Calu3 (cell line): ENCODE results near the gene WIPF1. TPM values are rescaled to one million over a fixed set of nuclear protein-coding genes. Genes with fewer than 3 reads are reported as not detected.

Source experiments
- BruUV-seq: library from RNA; stranded (reverse); fragments of 400-500 nt; replicated peaks from 2 replicates; lab custom pipeline; 2021; lab: Mats Ljungman, UMichigan
- CTCF ChIA-PET: fragments of 300-600 bp; sonication (Branson Sonifier 250); formaldehyde crosslinking; loops from one replicate; lab custom pipeline; 2022; ENCODE audit warnings: antibody characterized with exemption; lab: Charles Lee
- DNase-seq: peaks from one replicate; pipeline ENCODE4 v3.0.0; 2022
- H3K27ac Mint-ChIP-seq: one replicate; pipeline ENCODE4 v1.8.0; 2022; ENCODE audit warnings: mixed read lengths; ENCODE audit not compliant: unreplicated experiment
- H3K27me3 Mint-ChIP-seq: one replicate; pipeline ENCODE4 v1.8.0; 2022; ENCODE audit warnings: mixed read lengths; ENCODE audit not compliant: unreplicated experiment
- H3K36me3 Mint-ChIP-seq: one replicate; pipeline ENCODE4 v1.8.0; 2022; ENCODE audit warnings: mild to moderate bottlenecking, moderate library complexity, mixed read lengths; ENCODE audit not compliant: insufficient read depth, unreplicated experiment
- H3K4me1 Mint-ChIP-seq: one replicate; pipeline ENCODE4 v1.8.0; 2022; ENCODE audit warnings: mild to moderate bottlenecking, low read depth, mixed read lengths; ENCODE audit not compliant: unreplicated experiment
- H3K4me3 Mint-ChIP-seq: one replicate; pipeline ENCODE4 v1.8.0; 2022; ENCODE audit warnings: mild to moderate bottlenecking, low read depth, moderate library complexity, mixed read lengths; ENCODE audit not compliant: unreplicated experiment
- H3K9me3 Mint-ChIP-seq: one replicate; pipeline ENCODE4 v1.8.0; 2022; ENCODE audit warnings: low read depth, mixed read lengths; ENCODE audit not compliant: unreplicated experiment
- intact Hi-C: fragments of 100-400 bp; cut with micrococcal nuclease; formaldehyde crosslinking; loops from one replicate; pipeline ENCODE4 v1.10.0; 2022; ENCODE audit not compliant: unreplicated experiment
- total RNA-seq: library from RNA; stranded (reverse); gene quantifications from 2 replicates; pipeline ENCODE4 v1.2.3, GENCODE V29; 2022
- TF ChIP-seq, protein P1 (sequence below): fragments of 200-600 bp; IDR thresholded peaks from one replicate; pipeline ENCODE4 v1.8.0; 2022; ENCODE audit warnings: antibody characterized with exemption; ENCODE audit not compliant: unreplicated experiment

WIPF1 gene
- total RNA-seq, 1 experiment from 2014 or later, result 0.87 TPM

DNA sequence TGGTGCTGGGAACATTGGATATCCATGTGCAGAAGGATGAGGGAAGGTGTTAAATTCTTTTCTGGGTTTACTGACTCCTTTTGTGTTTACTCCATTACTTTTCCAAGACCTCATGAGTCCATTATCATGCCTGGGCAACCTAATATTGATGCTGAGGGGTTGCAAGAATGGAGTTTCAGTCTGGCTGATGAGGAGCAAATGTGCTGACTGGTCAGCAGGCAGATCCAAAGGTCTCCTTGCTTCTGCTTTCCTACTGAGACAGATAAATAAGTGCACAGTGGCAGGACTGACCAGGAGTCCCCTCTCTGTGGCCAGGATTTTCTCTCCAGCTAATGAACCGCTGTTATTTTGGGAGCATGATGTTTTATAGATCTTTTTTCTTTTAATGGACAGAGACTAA is 43.6 kb upstream of the WIPF1 start:
- CTCF ChIA-PET, result no interaction called here
- intact Hi-C loops, result no loop called here
- H3K36me3 Mint-ChIP-seq, result no peaks in the 10 kb centered on the region

DNA sequence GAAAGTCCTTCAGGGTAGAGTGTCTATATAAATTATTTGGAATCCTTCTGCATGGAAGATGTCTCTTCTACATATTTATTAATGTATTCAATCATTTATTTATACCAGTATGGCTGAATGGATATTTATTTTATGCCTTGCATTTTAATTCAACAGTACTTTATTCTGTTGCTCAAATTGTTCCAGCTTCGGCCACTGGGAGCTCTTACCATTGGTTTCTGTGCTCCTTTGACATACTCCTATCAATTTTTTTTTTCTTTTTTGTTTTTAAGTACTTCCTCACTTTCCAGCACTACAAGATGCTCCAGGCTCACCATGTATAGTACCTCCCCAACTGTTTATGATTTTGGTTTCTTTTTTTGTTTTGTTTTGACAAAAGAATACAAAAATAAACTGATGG is 39.4 kb upstream of the WIPF1 start:
- no peak for DNase-seq
- no peaks in the 10 kb centered on the region for H3K9me3 Mint-ChIP-seq
- H3K4me1 Mint-ChIP-seq, result no peaks in the 10 kb centered on the region
- H3K27me3 Mint-ChIP-seq, result peaks cover 27% of the 10 kb centered on the region
- CTCF ChIA-PET, result interaction anchor here (0.6 kb wide), 1 partner anchor 267 kb away, joined by 4 read pairs; no protein-coding TSS in a partner anchor
- H3K36me3 Mint-ChIP-seq, result no peaks in the 10 kb centered on the region
- no peak overlapping the region for H3K27ac Mint-ChIP-seq
- TF ChIP-seq, protein P1, sequence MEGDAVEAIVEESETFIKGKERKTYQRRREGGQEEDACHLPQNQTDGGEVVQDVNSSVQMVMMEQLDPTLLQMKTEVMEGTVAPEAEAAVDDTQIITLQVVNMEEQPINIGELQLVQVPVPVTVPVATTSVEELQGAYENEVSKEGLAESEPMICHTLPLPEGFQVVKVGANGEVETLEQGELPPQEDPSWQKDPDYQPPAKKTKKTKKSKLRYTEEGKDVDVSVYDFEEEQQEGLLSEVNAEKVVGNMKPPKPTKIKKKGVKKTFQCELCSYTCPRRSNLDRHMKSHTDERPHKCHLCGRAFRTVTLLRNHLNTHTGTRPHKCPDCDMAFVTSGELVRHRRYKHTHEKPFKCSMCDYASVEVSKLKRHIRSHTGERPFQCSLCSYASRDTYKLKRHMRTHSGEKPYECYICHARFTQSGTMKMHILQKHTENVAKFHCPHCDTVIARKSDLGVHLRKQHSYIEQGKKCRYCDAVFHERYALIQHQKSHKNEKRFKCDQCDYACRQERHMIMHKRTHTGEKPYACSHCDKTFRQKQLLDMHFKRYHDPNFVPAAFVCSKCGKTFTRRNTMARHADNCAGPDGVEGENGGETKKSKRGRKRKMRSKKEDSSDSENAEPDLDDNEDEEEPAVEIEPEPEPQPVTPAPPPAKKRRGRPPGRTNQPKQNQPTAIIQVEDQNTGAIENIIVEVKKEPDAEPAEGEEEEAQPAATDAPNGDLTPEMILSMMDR, result no peak
- no TSS peak for BruUV-seq
- intact Hi-C loops, result no loop called here
- no peak overlapping the region for H3K4me3 Mint-ChIP-seq

More for the DNA sequence above, 43.6 kb upstream of the WIPF1 start:
- TF ChIP-seq, protein P1, result no peak
- BruUV-seq, result no TSS peak
- DNase-seq, result no peak
- H3K27me3 Mint-ChIP-seq, result peaks cover 37% of the 10 kb centered on the region
- no peaks in the 10 kb centered on the region for H3K4me1 Mint-ChIP-seq
- H3K4me3 Mint-ChIP-seq, result no peak overlapping the region
- no peaks in the 10 kb centered on the region for H3K9me3 Mint-ChIP-seq
- no peak overlapping the region for H3K27ac Mint-ChIP-seq

DNA sequence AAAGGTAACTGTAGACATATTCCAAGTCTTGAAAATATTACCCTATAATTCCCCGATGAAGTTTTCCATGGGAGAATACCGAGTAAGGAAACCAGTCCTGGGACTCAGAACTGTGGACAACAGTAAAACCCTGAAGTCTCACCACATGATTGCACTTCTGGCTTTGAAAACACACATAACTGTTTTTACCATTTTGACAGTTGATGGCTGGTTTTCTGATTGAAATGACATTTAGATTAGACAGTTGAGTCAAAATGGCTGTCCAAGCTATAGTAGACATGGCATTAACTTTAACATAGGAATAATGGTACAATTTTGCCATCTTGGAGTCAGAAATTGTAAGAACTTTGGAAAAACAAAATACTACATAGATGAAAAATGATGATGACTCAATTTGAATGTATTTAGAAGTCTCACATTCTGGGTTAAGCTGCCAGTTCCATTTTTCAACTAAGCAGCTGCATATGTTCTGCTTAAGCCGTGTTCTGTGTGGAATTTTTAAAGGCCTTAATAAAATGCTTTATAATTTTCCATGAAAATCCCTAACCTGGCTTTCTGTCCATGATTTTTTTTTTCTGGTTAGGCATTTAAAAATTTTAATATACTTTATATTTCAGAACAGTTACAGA is 38.3 kb upstream of the WIPF1 start:
- no peaks in the 10 kb centered on the region for H3K36me3 Mint-ChIP-seq
- BruUV-seq, result no TSS peak
- H3K27me3 Mint-ChIP-seq, result peaks cover 17% of the 10 kb centered on the region
- TF ChIP-seq, protein P1, result no peak
- intact Hi-C loops, result no loop called here
- H3K27ac Mint-ChIP-seq, result no peak overlapping the region
- H3K4me3 Mint-ChIP-seq, result no peak overlapping the region
- DNase-seq, result no peak
- CTCF ChIA-PET, result no interaction called here
- H3K4me1 Mint-ChIP-seq, result no peaks in the 10 kb centered on the region
- no peaks in the 10 kb centered on the region for H3K9me3 Mint-ChIP-seq

DNA sequence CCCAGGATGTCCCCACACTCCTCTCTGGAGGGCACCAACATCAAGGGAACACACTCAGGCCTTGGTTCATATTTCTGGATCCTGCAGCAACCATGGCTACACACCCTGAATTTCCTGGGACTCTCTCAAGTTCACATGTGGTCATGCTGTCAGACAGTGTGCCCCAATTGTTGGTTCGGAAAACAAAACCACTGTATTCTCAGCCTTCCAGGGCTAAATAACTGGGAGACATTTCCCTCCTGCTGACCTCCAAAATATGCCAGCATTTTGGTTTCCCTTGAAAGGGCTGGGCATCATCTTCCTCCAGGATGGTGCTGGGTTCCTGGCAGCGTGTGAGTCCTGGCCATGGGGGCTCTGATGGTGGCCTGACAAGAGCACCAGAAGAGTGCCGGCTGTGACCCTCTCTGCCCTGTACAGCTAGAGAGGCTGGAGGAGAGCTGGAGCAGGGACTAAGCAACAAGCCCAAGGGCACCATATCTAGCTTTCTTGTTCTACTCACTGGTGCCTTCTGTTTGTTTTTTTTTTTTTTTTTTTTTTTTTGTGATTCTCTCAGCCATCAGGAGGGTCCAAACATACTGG is 37.5 kb upstream of the WIPF1 start:
- Mint-ChIP-seq H3K27ac (no peak overlapping the region), H3K36me3 (no peaks in the 10 kb centered on the region), H3K9me3 (no peaks in the 10 kb centered on the region), H3K4me3 (no peak overlapping the region), H3K4me1 (no peaks in the 10 kb centered on the region), H3K27me3 (peaks cover 10% of the 10 kb centered on the region)
- intact Hi-C loops, result no loop called here
- BruUV-seq, result no TSS peak
- TF ChIP-seq, protein P1, result no peak
- DNase-seq, result no peak
- CTCF ChIA-PET, result interaction anchor here (0.6 to 0.7 kb wide), 2 partner anchors 81 to 88 kb away, joined by 4 to 5 read pairs; no protein-coding TSS in a partner anchor
